Esophagus muscularis mucosa (tissue), 4 donors: ENCODE results near the gene FAM174B. TPM values are rescaled to one million over a fixed set of nuclear protein-coding genes. Genes with fewer than 3 reads are reported as not detected.

Source experiments
- DNase-seq: peaks from one replicate; pipeline ENCODE4 v3.0.0-alpha.2; 2017; ENCODE audit errors: extremely low spot score
- H3K27ac ChIP-seq, 4 donors: fragments of 200-600 bp; sonication (generic); replicated peaks in 1 of 4; 1 replicate in 3 of 4; 2 replicates in 1 of 4; pipeline ENCODE4 v1.5.1; 2016 to 2019; ENCODE audit warnings: mild to moderate bottlenecking in 1 of 4
- H3K27me3 ChIP-seq, 4 donors: fragments of 200-600 bp; sonication (generic); one replicate each; pipeline versions ENCODE4 v1.5.1 to v1.6.0; 2016 to 2019
- H3K36me3 ChIP-seq, 4 donors: fragments of 200-600 bp; sonication (generic); one replicate each; pipeline ENCODE4 v1.5.1; 2016 to 2019
- H3K4me1 ChIP-seq, 4 donors: fragments of 200-600 bp; sonication (generic); one replicate each; pipeline ENCODE4 v1.5.1; 2016 to 2019
- H3K4me3 ChIP-seq, 4 donors: fragments of 200-600 bp; sonication (generic); 1 replicate in 2 of 4; 2 replicates in 2 of 4; pipeline ENCODE4 v1.5.1; 2016 to 2019; ENCODE audit warnings: mild to moderate bottlenecking in 4 of 4, moderate library complexity in 1 of 4
- H3K9me3 ChIP-seq, 4 donors: fragments of 200-600 bp; sonication (generic); 1 replicate in 3 of 4; 2 replicates in 1 of 4; pipeline ENCODE4 v1.5.1; 2016 to 2019
- CTCF ChIP-seq, 3 experiments: fragments of 200-600 bp in 2 of 3; fragments of 450-650 bp in 1 of 3; sonication (generic) in 2 of 3; IDR thresholded peaks; one replicate each; pipeline ENCODE4 v1.5.1; 2017 to 2019; ENCODE audit warnings: antibody characterized with exemption in 3 of 3, mild to moderate bottlenecking in 2 of 3, moderate library complexity in 1 of 3
- EP300 ChIP-seq: sonication (generic); formaldehyde crosslinking; IDR thresholded peaks from one replicate; pipeline ENCODE4 v1.6.1; 2017; ENCODE audit warnings: antibody characterized with exemption
- POLR2A ChIP-seq: fragments of 450-650 bp; IDR thresholded peaks from one replicate; pipeline ENCODE4 v1.6.1; 2017; ENCODE audit warnings: antibody characterized with exemption, moderate library complexity, mild to moderate bottlenecking, low read depth
- POLR2AphosphoS5 ChIP-seq, 2 donors: sonication (generic); formaldehyde crosslinking; IDR thresholded peaks; one replicate each; pipeline ENCODE4 v1.6.1; 2017; ENCODE audit warnings: antibody characterized with exemption in 2 of 2
- WGBS: methylation state at CpG from one replicate; pipeline ENCODE4 v1.1.5; 2018; 5-methylcytosine and 5-hydroxymethylcytosine counted together
- intact Hi-C: fragments of 100-400 bp; cut with DNase I; formaldehyde crosslinking; loops from one replicate; pipeline ENCODE4 v1.15.1; 2023
- total RNA-seq, 4 donors: library from RNA; depleted of rRNA; stranded (reverse); fragments of >200 nt; gene quantifications; one replicate each; pipeline versions ENCODE4 v1.1.0 to v1.2.1, GENCODE V29; 2016

FAM174B gene
- total RNA-seq, 4 donors from 2014 or later: 7.5 to 15.2 (median 9.9) TPM

GRCh38 chr15:92657486-92657885 lies 1.9 kb upstream of the FAM174B start:
- no peaks in the 10 kb centered on the region for H3K36me3 ChIP-seq
- intact Hi-C loops: no loop called here

GRCh38 chr15:92656089-92656488 lies 514 bp upstream of the FAM174B start:
- H3K36me3 ChIP-seq: no peaks in the 10 kb centered on the region
- TF ChIP-seq EP300: no peak
- TF ChIP-seq CTCF (IDR thresholded peaks at IDR 0.05): no peak
- no peak for TF ChIP-seq POLR2AphosphoS5 (IDR thresholded peaks at IDR 0.05)
- no peak for TF ChIP-seq POLR2A
- H3K27me3 ChIP-seq: no peaks in the 10 kb centered on the region
- H3K4me1 ChIP-seq: peaks cover 30 to 56% (median 46%) of the 10 kb centered on the region in 4 donors
- DNase-seq: no peak
- WGBS: 78% methylated on average over 6 of the region's 6 CpGs
- intact Hi-C loops: no loop called here
- H3K9me3 ChIP-seq: no peaks in the 10 kb centered on the region
- peak overlapping the region; percentile 70 to 76 (median 72) for H3K4me3 ChIP-seq
- H3K27ac ChIP-seq: peak overlapping the region; percentile 69 to 87 (median 78)

More at GRCh38 chr15:92657486-92657885, 1.9 kb upstream of the FAM174B start:
- whole genome bisulfite sequencing: 95% methylated on average over 5 of the region's 5 CpGs
- no peak for DNase-seq
- no peak for TF ChIP-seq EP300
- no peak for TF ChIP-seq CTCF (IDR thresholded peaks at IDR 0.05)
- TF ChIP-seq POLR2AphosphoS5 (IDR thresholded peaks at IDR 0.05): no peak
- no peak for TF ChIP-seq POLR2A
- Histone ChIP-seq H3K4me1 (peaks cover 28 to 45% (median 35%) of the 10 kb centered on the region in 4 donors), H3K27me3 (no peaks in the 10 kb centered on the region), H3K27ac (no peak overlapping the region), H3K9me3 (no peaks in the 10 kb centered on the region), H3K4me3 (no peak overlapping the region)

DNA sequence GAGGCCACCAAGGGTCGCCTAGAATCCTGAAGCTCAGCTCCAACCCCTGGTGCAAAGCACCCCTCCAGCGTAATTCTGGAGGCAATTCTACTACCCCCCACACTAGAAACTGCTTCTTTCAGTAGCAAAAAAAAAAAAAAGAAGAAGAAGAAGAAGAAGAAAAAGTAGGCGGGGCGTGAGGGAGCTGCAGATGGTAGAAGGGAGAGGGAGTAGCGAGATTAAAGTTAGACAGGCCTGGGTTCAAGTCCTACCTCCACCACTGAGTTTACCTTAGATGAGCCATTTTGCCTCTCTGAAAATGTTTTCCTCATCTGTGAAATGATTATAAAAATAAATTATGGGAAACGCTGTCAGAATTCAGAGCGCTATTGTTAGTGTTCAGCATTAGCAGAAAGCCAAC lies 913 bp downstream of the FAM174B start:
- no peak for DNase-seq
- H3K36me3 ChIP-seq: no peaks in the 10 kb centered on the region
- intact Hi-C loops: no loop called here
- H3K4me3 ChIP-seq: peak overlapping the region; percentile 70 to 76 (median 72)
- no peaks in the 10 kb centered on the region for H3K9me3 ChIP-seq
- peak overlapping the region; percentile 69 to 87 (median 78) for H3K27ac ChIP-seq
- 53% methylated on average over 7 of the region's 7 CpGs for WGBS
- H3K27me3 ChIP-seq: no peaks in the 10 kb centered on the region
- TF ChIP-seq POLR2A: no peak
- H3K4me1 ChIP-seq: peaks cover 30 to 68% (median 54%) of the 10 kb centered on the region in 4 donors

DNA sequence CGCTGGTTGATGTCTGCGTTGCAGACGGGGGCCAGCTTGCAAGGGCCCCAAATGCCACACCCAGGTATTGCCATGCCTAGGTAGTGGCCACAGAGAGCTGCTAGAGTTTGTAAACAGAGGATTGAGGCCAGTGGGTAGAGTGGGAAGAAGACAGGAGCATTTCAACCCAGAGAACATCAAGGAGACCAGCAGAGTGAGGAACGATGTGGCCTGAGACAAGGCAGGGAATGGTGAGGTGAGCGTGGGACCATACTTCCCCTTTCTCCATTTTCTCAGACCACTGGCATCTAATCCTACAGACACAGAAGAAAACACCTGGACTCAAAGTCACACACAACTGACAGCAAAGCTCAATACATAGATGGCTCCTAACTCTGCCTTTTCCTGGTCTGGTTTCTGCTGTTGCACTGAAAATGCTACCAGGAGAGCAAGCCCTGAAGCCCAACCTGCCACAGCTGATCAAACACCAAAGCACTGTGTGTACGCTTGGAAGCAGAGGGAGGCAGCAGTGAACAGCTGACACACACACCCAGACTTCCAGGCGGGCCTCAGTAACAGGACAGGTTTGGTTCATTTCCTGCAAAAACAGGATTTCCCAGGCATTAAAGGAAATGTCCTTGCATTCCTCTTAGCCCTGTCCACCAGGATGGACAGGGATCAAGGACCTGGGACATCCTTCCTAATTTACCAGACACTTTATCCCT lies 1.6 kb downstream of the FAM174B start:
- no peak for DNase-seq

More for the DNA sequence above, 1.6 kb downstream of the FAM174B start:
- Histone ChIP-seq H3K36me3 (no peaks in the 10 kb centered on the region), H3K27me3 (no peaks in the 10 kb centered on the region), H3K27ac (peak overlapping the region; percentile 69 to 87 (median 78)), H3K9me3 (no peaks in the 10 kb centered on the region), H3K4me3 (peak overlapping the region; percentile 70 to 76 (median 72)), H3K4me1 (peaks cover 30 to 72% (median 54%) of the 10 kb centered on the region in 4 donors)
- 65% methylated on average over 7 of the region's 7 CpGs for WGBS
- intact Hi-C loops: no loop called here
- TF ChIP-seq EP300 (no peak), CTCF (IDR thresholded peaks at IDR 0.05) (peak in 2 of 3 experiments; percentile 15), POLR2A (no peak), POLR2AphosphoS5 (IDR thresholded peaks at IDR 0.05) (peak; percentile 61 to 81)
